CD4-positive, CD25-positive, alpha-beta regulatory T cell (primary cell): ENCODE results near the gene HYOU1. TPM values are rescaled to one million over a fixed set of nuclear protein-coding genes. Genes with fewer than 3 reads are reported as not detected.

Experiments
- ATAC-seq, 2 donors: fragments of 150-1000 bp; cut with Tn5 transposase; one replicate each; pipeline ENCODE4 v1.10.0; 2021; ENCODE audit warnings: low read depth in 2 of 2, moderate number of reproducible peaks in 2 of 2, moderate library complexity in 1 of 2
- DNase-seq, 3 donors: peaks; one replicate each; pipeline versions ENCODE4 v3.0.0 to v3.0.0-alpha.2; 2012 to 2022; ENCODE audit warnings: mixed read lengths in 1 of 3
- H3K27ac ChIP-seq: one replicate; pipeline ENCODE4 v1.7.0; 2013; ENCODE audit warnings: mild to moderate bottlenecking, low read length; ENCODE audit not compliant: insufficient read depth, poor library complexity, severe bottlenecking
- H3K27me3 ChIP-seq: one replicate; pipeline ENCODE4 v1.7.0; 2013; ENCODE audit warnings: low read length; ENCODE audit not compliant: control insufficient read depth, insufficient read depth
- H3K36me3 ChIP-seq: one replicate; pipeline ENCODE4 v1.7.0; 2013; ENCODE audit warnings: mild to moderate bottlenecking, low read length, moderate library complexity; ENCODE audit not compliant: control insufficient read depth, insufficient read depth
- H3K4me1 ChIP-seq: 2 replicates; pipeline ENCODE4 v1.7.0; 2013; ENCODE audit warnings: mild to moderate bottlenecking, low read length; ENCODE audit not compliant: insufficient read depth, control insufficient read depth, poor library complexity, severe bottlenecking
- H3K4me3 ChIP-seq: one replicate; pipeline ENCODE4 v1.7.0; 2013; ENCODE audit warnings: low read depth, mild to moderate bottlenecking, low read length, moderate library complexity
- H3K9me3 ChIP-seq, 2 experiments: 1 replicate in 1 of 2; 2 replicates in 1 of 2; pipeline ENCODE4 v1.7.0; 2013; ENCODE audit warnings: low read length in 2 of 2, mild to moderate bottlenecking in 1 of 2, moderate library complexity in 1 of 2; ENCODE audit not compliant: control insufficient read depth in 2 of 2
- H3K27ac Mint-ChIP-seq, 3 donors: one replicate each; pipeline ENCODE4 v1.8.0; 2020 to 2022; ENCODE audit warnings: mild to moderate bottlenecking in 3 of 3, mixed read lengths in 3 of 3, moderate library complexity in 2 of 3
- H3K27me3 Mint-ChIP-seq: one replicate; pipeline ENCODE4 v1.8.0; 2022; ENCODE audit warnings: mild to moderate bottlenecking, mixed read lengths
- H3K36me3 Mint-ChIP-seq: one replicate; pipeline ENCODE4 v1.8.0; 2020; ENCODE audit warnings: mixed read lengths
- H3K4me1 Mint-ChIP-seq, 4 donors: one replicate each; pipeline ENCODE4 v1.8.0; 2020 to 2022; ENCODE audit warnings: mixed read lengths in 4 of 4, mild to moderate bottlenecking in 1 of 4
- H3K4me3 Mint-ChIP-seq, 4 donors: one replicate each; pipeline ENCODE4 v1.8.0; 2020 to 2022; ENCODE audit warnings: mild to moderate bottlenecking in 4 of 4, mixed read lengths in 4 of 4, moderate library complexity in 3 of 4
- H3K9me3 Mint-ChIP-seq, 7 donors: one replicate each; pipeline ENCODE4 v1.8.0; 2020 to 2022; ENCODE audit warnings: mixed read lengths in 7 of 7, mild to moderate bottlenecking in 3 of 7, moderate library complexity in 2 of 7
- polyA plus RNA-seq, 4 donors: library from polyadenylated mRNA; unstranded; fragments of 300-500 nt; fragmentation: Illumina TruSeq; gene quantifications; one replicate each; pipeline ENCODE4 v1.2.3, GENCODE V29; 2021
- total RNA-seq: library from RNA; stranded (reverse); gene quantifications from one replicate; pipeline ENCODE4 v1.2.3, GENCODE V29; 2022

HYOU1 gene
- total and polyA plus RNA-seq, 5 donors from 2014 or later, result 13.4 to 108 (median 14.8) TPM

DNA sequence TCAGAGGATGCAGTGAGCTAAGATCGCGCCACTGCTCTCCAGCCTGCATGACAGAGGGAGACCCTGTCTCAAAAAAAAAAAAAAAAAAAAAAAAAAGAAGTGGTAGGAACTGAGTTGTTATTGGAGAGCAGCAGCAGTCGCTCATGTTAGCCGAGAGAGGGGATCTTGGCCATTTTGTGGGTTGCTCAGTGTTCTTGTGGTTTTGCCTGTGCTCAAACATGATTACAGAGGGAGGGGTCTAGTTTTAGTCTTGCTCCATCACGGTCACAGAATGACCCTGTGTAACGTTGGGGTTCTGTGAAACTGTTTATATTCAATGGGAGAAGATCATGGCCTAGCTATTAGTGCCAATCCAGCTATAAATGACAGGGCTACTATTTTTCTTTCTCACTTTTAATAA is 42.7 kb upstream of the HYOU1 start:
- Mint-ChIP-seq H3K27me3 (no peaks in the 10 kb centered on the region), H3K4me1 (peaks cover 17 to 62% (median 33%) of the 10 kb centered on the region in 4 donors), H3K9me3 (no peaks in the 10 kb centered on the region), H3K36me3 (peaks cover 27% of the 10 kb centered on the region), H3K27ac (peak overlapping the region in 1 of 3 donors; percentile 85), H3K4me3 (peak overlapping the region; percentile 87 to 98 (median 96))
- Histone ChIP-seq H3K4me3 (no peak overlapping the region), H3K9me3 (no peaks in the 10 kb centered on the region), H3K27me3 (no peaks in the 10 kb centered on the region), H3K36me3 (peaks cover 16% of the 10 kb centered on the region), H3K4me1 (peaks cover 31% of the 10 kb centered on the region), H3K27ac (no peak overlapping the region)
- no peak for ATAC-seq
- DNase-seq, result no peak

DNA sequence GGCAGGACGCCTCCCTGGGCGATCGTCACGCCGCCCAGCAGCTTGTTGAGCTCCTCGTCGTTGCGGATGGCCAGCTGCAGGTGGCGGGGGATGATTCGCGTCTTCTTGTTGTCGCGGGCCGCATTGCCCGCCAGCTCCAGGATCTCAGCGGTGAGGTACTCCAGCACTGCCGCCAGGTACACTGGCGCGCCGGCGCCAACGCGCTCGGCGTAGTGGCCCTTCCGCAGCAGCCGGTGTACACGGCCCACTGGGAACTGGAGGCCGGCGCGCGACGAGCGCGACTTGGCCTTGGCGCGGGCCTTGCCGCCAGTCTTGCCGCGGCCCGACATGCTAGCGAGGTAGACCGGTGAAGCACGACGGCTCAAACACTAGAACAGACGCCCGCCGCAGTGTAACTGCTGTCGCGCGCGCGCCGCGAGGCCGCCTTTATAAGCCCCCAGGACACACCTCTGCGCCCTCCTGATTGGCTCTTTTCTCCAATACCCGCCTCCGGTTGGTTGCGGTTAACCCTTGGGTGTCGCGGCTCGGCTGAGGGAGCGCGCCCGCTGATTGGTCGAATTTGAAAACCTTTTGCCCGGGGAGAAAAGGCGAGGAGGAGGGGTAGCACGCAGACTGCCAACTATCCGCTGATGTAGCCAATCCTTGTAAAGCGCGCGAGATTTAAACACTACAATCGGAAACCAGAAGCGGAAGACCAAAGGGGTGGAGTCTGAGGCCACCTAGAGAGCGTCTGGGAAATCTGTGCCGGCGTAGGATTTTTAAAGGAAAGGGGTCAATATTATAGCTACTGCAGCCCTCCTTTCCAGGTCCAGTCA is 38.3 kb upstream of the HYOU1 start:
- H3K27ac Mint-ChIP-seq, result peak overlapping the region; percentile 80 to 94 (median 93)
- Histone ChIP-seq H3K27ac (peak overlapping the region; percentile 73), H3K27me3 (no peaks in the 10 kb centered on the region), H3K4me3 (peak overlapping the region; percentile 76), H3K36me3 (peaks cover 16% of the 10 kb centered on the region), H3K9me3 (no peaks in the 10 kb centered on the region), H3K4me1 (peaks cover 31% of the 10 kb centered on the region)
- ATAC-seq (peak; percentile 89), DNase-seq (peak; percentile 99 to 100 (median 100))
- H3K4me3 Mint-ChIP-seq, result peak overlapping the region; percentile 82 to 95 (median 91)
- H3K9me3 Mint-ChIP-seq, result no peaks in the 10 kb centered on the region
- peaks cover 27% of the 10 kb centered on the region for H3K36me3 Mint-ChIP-seq
- H3K4me1 Mint-ChIP-seq, result peaks cover 13 to 54% (median 33%) of the 10 kb centered on the region in 4 donors
- no peaks in the 10 kb centered on the region for H3K27me3 Mint-ChIP-seq

DNA sequence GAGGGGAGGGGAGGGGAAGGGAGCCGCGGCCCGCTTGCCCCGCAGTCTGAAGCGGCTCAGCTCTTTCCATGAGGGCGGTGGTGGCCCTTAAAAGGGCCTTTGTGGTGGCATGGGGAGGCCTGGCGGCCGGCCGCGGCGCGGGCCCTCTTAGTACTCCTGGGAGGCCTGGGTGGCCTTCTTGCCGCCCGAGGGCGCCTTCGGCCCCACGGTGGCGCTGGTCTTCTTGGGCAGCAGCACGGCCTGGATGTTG is 37.7 kb upstream of the HYOU1 start:
- Mint-ChIP-seq H3K4me3 (peak overlapping the region; percentile 82 to 95 (median 91)), H3K27me3 (no peaks in the 10 kb centered on the region), H3K4me1 (peaks cover 11 to 49% (median 28%) of the 10 kb centered on the region in 4 donors), H3K27ac (peak overlapping the region; percentile 80 to 94 (median 93)), H3K36me3 (peaks cover 24% of the 10 kb centered on the region), H3K9me3 (no peaks in the 10 kb centered on the region)
- ATAC-seq, result peak; percentile 28 to 34
- DNase-seq, result peak in 1 of 3 donors; percentile 56
- Histone ChIP-seq H3K27ac (peak overlapping the region; percentile 73), H3K36me3 (peaks cover 16% of the 10 kb centered on the region), H3K4me1 (peaks cover 29% of the 10 kb centered on the region), H3K4me3 (peak overlapping the region; percentile 57), H3K27me3 (no peaks in the 10 kb centered on the region), H3K9me3 (no peaks in the 10 kb centered on the region)

DNA sequence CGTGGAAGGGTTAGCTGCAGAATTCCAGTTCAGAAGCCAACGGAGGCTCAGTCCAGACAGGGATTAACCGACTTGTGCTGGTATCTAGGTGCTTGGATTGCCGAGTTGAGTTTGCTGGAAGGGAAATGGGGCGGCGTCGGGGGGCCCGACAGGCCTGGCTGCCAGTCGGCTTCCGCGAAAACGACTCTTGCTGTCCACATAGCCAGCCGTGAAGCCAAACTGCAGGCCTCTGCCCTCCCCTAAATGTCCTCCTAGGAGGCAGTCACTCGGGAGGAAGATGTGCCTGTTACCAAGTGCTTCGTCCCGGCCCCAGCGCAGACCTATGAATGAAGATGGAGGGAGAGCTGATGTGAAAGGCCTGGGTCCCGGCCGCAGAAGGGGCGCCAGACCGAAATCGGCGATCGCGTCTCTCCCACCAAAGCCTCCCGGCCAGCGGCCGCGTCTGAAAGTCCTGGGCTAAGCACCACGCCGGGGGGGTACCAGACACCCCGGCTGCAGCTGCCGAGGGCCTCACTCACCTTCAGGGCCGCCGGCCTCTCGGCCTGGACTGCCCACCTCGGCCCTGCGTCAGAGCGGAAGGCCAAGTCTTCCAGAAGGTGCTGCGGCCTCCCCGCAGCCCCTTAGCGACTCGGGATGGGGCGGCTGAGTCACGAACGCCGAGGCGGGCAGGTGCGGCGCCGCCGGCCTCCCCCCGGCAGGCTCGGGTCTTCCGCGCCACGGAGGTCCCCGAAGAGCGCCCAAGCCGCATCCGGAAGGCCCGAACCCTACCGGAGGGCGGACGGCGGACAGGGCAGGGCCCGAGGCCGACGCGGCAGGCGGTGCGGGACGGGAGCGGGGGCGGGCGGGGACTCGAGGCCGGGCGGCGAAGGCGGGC is 37.2 kb upstream of the HYOU1 start:
- Mint-ChIP-seq H3K27me3 (no peaks in the 10 kb centered on the region), H3K27ac (peak overlapping the region; percentile 80 to 94 (median 93)), H3K4me1 (peaks cover 11 to 48% (median 27%) of the 10 kb centered on the region in 4 donors), H3K36me3 (peaks cover 23% of the 10 kb centered on the region), H3K9me3 (no peaks in the 10 kb centered on the region), H3K4me3 (peak overlapping the region; percentile 82 to 95 (median 94))
- DNase-seq, result peak; percentile 31 to 52 (median 44)
- no peaks in the 10 kb centered on the region for H3K9me3 ChIP-seq
- no peaks in the 10 kb centered on the region for H3K27me3 ChIP-seq
- peaks cover 29% of the 10 kb centered on the region for H3K4me1 ChIP-seq
- peak overlapping the region; percentile 77 for H3K4me3 ChIP-seq
- H3K36me3 ChIP-seq, result peaks cover 16% of the 10 kb centered on the region
- ATAC-seq, result peak; percentile 0
- H3K27ac ChIP-seq, result peak overlapping the region; percentile 73

DNA sequence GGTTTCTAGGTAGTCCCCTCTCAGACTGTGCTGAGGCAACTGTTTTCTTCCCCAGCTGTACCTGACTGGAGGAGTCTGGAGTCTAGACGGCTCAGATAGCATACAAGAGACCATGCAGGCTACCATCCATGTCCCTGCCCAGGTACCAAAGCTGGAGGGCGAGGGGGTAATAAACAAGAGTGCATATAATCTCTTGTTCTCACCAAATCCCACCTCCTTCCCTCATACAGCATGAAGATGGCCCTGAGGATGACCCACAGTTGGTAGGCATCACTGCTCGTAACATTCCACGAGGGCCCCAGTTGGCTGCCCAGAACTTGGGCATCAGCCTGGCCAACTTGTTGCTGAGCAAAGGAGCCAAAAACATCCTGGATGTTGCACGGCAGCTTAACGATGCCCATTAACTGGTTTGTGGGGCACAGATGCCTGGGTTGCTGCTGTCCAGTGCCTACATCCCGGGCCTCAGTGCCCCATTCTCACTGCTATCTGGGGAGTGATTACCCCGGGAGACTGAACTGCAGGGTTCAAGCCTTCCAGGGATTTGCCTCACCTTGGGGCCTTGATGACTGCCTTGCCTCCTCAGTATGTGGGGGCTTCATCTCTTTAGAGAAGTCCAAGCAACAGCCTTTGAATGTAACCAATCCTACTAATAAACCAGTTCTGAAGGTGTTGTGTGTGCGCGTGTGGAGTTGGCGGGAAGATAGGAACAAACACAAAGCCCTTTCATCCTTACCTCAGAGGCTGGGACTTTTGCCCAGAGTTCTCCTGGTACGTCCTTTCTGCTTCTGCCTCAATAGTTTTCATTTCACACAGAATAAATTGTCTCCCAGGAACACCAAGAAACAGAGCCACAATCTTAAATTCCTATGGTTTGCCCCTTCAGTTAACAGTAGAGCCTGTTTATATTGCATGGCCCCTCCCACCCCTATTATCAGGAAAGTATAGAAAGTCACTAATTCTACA is 36.2 kb upstream of the HYOU1 start:
- no peak for DNase-seq
- H3K4me3 ChIP-seq, result peak overlapping the region; percentile 77
- no peaks in the 10 kb centered on the region for H3K9me3 ChIP-seq
- H3K4me3 Mint-ChIP-seq, result peak overlapping the region; percentile 89 to 95 (median 90)
- H3K36me3 Mint-ChIP-seq, result peaks cover 15% of the 10 kb centered on the region
- H3K4me1 ChIP-seq, result peaks cover 29% of the 10 kb centered on the region
- no peaks in the 10 kb centered on the region for H3K27me3 Mint-ChIP-seq
- no peaks in the 10 kb centered on the region for H3K27me3 ChIP-seq
- no peak for ATAC-seq
- peaks cover 11 to 41% (median 22%) of the 10 kb centered on the region in 4 donors for H3K4me1 Mint-ChIP-seq
- H3K27ac Mint-ChIP-seq, result peak overlapping the region; percentile 14 to 88 (median 88)
- peak overlapping the region; percentile 73 for H3K27ac ChIP-seq
- H3K36me3 ChIP-seq, result peaks cover 16% of the 10 kb centered on the region
- no peaks in the 10 kb centered on the region for H3K9me3 Mint-ChIP-seq

DNA sequence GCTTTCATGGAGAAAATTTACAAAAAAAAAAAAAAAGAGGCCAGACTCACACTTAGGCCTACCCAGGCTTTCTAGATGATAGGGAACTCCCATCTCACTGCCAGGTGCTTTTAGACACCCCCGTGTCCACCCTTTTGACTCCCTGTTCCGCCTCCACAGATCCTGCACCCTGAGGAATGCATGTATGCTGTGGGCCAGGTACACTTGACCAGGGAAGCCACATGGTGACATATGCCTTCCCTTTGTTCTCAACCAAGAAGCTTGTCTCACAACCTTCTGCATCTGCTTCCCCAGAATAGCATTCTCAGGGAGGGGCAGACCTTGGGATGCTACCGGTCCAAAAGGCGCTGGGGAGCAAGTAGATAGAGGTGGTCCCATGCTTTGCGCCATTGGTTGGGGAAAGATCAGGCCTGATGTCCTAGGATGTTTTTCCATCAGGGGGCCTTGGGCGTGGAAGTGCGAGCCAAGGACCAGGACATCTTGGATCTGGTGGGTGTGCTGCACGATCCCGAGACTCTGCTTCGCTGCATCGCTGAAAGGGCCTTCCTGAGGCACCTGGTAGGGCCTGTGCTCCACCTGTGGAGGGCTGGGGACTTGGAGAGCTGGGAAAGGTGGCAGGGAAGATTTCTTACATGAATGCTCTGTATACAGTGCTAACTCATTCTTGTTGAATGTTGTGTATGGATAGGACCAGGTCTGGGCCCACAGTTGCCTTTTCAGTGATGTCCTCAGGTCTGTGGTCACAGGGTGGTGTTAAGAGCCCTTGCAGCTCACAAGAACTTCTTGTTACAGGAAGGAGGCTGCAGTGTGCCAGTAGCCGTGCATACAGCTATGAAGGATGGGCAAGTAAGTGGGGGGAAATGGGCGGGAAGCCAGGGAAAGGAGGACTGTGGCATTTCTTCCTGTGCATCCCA is 35.2 kb upstream of the HYOU1 start:
- Mint-ChIP-seq H3K4me3 (peak overlapping the region in 3 of 4 donors; percentile 46 to 89 (median 48)), H3K27ac (peak overlapping the region in 2 of 3 donors; percentile 11 to 41), H3K9me3 (no peaks in the 10 kb centered on the region), H3K27me3 (no peaks in the 10 kb centered on the region), H3K36me3 (peaks cover 9% of the 10 kb centered on the region), H3K4me1 (peaks cover 17 to 45% (median 27%) of the 10 kb centered on the region in 4 donors)
- H3K27ac ChIP-seq, result no peak overlapping the region
- no peaks in the 10 kb centered on the region for H3K27me3 ChIP-seq
- peaks cover 29% of the 10 kb centered on the region for H3K4me1 ChIP-seq
- no peak for ATAC-seq
- peaks cover 7% of the 10 kb centered on the region for H3K36me3 ChIP-seq
- no peak for DNase-seq
- H3K9me3 ChIP-seq, result no peaks in the 10 kb centered on the region
- peak overlapping the region; percentile 77 for H3K4me3 ChIP-seq
